ENCODE results near the gene USP49. TPM values are rescaled to one million over a fixed set of nuclear protein-coding genes. Genes with fewer than 3 reads are reported as not detected.

Gene USP49
- total RNA-seq: 21.3 TPM

DNA sequence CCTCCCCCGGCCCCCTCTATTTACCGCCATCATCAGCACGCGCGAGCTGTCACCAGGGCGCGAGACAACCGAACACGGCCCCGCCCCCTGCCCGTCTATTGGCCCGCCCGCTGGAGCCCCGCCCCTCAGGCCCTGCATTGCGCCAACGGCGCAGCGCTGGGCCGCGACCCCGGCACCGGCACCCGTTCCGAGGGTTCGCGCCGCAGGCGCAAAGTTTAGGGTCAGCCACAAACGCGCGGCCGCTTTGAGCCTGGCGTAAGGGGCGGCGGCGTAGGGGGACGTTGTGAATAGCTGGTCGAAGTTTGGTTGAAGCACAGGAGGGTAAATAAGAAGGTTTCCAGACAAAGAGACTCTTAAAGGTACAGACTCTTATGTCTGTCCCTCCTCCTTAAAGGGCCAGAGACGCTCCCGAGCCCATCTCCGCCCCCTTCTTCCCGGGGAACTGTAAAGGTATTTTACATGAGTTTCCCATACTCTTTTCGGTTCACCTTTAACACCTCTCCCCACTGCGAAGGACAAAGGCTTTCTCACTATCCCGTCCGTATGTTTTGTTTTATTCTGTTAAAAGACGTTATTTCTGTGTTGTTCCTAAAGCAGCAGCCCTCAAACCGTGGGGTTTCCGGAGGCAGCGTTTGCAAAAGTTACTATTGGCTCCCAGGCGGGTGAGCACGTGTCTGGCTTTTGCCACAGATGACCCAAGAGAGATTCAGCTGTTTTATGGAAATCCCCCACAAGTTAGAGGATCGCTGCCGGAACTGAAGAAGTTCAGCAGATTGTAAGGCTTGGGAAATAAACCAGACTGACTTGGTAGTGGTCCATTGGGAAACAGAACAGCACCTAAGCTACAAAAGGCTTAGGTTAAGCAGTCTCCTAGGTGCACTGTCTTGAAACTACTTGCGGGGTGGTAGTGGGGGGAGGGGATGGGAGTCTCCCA lies at the start of gene USP49:
TSS of gene USP49 (minus strand) at position 76 of the 934 bp plus-strand sequence. CDS start 88,392 bp downstream, outside the sequence.

DNA sequence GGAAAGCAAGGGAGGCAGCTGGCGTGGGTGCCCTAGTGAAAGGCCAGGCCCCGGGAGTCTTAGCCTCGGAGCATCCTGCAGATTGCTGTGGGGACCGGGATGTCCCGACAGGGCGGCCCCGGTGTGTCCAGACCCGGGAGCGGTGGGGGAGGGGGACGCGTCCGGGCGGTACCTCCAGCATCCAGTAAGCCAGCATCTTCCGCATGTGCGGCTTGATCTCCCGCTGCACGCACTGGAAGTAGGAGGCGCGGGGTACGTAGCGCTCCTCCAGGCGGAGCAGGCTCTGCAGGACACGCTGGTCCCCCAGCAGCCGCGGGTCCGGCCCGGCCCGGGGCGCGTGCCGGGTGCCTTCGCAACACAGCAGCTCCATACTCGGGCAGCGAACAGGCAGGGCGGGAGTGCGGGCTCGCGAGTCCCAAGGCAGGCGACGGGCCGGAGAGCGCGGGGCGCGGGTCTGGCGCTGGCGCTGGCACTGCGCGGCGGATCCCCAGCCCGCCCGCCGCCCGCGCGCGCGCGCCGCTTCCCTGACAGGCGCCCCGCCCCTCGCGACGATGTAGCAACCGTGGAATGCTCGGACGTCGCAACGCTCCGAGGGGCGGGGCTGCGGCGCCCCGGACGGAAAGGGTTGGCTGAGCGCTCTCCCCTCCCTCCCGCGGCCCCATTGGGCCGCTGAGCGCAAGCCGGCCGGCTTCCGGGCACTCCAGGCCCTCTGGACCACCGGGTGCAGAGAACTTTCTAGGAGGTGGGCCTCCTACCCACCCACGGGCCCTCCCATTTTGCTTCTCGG lies 46.3 kb upstream of the USP49 start, which contains the start of gene CCND3:
TSS of gene CCND3 (minus strand) at position 529 of the 787 bp plus-strand sequence. CDS start at position 370, 159 bp downstream.

DNA sequence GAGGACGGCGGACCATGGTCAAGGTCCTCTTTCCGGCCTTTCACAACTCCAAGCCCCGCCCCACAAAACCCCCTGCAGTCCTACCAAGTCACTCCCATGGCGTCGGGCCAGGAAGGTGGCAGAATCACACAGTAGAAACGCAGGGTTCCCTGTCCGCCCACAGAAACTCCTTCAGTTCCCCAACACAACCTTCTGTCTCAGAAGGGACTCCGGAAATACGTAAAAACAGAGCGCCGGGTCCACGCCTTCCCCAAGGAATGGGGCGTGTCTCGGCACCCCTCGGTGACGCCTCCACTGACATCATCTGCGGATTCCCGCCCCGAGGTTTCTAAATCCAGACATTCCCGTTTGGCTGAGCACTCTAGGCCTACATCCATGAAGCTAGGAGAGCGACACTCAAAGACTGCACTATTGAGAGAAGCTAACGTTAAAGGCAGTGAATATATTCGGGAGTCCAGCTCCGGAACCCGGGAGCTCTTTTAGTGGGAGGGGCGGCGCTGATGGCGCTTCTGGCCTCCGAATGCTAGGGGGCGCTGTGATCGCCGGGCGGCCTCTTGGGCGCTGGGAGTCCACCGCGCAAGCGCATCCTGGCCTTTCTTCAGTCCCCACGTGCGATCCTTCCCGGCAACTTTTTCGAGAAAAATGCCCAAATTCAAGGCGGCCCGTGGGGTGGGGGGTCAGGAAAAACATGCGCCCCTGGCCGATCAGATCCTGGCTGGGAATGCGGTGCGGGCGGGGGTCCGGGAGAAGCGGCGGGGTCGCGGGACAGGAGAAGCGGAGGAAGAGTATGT lies 25.9 kb upstream of the USP49 start, which contains the start of the genes BYSL and MED20:
TSS of gene BYSL (plus strand) at position 579 of the 791 bp plus-strand sequence. CDS start at position 643, 64 bp downstream.
TSS of gene MED20 (minus strand) at position 219 of the 791 bp plus-strand sequence. CDS start at position 98, 121 bp downstream.

DNA sequence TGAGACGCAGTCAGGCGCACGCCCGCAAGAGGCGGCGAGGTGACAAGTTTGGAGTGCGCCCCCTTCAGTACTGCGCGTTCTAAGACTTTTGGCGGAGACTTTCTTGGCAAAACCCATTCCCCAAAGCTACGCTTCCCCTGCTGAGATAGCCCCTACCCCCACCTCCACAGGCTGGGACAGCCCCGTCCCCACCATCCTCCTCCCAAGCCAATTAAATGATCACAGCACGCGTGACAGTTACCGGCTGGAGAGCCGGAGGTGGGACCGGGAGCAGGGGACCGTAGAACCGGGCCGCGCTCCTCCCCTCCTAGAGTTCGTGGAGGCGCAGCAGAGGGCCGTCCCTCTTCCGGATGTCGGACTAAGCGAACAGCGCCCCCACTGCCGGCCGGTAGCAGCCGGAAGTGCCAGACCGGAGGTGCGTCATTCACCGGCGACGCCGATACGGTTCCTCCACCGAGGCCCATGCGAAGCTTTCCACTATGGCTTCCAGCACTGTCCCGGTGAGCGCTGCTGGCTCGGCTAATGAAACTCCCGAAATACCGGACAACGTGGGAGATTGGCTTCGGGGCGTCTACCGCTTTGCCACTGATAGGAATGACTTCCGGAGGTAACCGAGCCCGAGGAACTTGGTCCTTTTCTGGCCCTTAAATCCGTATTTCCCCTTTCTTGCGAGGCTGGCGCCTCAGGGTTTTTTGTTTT lies 107.8 kb downstream of the USP49 start, which contains the start of gene TOMM6:
TSS of gene TOMM6 (plus strand) at position 476 of the 699 bp plus-strand sequence. CDS start at position 480, 4 bp downstream.

DNA sequence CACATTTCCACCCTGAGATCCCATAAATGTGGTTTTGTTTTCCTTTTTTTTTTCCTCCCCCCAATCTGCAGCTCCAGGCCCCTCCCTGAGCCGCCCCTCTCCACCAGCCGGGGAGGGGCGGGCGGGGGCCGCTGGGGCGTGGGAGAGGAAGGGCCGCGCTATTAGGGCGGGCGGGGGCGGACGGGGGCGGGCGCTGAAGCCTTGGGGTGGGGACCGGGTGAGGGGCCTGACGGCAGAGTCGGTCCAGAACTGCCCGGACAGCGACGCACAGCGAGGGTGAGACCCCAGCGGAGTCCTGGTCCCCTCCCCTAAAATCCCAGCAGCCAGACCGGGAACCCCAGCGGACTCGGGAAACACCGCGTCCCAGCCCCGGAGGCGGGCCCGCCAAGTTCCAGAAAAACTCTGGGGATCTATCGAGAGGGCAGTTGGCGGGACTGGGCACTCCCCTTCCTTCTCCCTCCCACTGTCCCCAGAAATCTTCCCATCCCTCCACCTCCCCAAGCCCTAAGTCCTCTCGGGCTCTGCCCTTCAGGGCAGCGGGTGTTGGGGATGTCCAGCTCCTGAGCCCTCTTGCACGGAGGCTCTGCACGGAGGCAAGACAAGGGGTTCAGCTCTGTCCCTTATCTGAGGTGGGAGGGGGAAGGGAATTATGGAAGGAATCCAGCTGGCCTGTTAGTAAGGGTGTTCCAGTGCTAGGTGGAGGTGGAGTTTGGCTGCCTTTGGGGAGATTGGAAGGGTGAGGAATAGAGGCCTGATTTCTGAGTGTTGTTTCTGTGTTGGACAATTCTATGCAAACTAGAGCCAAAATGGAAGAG lies 114.4 kb downstream of the USP49 start, which contains the start of gene PRICKLE4:
TSS of gene PRICKLE4 (plus strand) at position 232 of the 815 bp plus-strand sequence. CDS start 2,692 bp downstream, outside the sequence.

DNA sequence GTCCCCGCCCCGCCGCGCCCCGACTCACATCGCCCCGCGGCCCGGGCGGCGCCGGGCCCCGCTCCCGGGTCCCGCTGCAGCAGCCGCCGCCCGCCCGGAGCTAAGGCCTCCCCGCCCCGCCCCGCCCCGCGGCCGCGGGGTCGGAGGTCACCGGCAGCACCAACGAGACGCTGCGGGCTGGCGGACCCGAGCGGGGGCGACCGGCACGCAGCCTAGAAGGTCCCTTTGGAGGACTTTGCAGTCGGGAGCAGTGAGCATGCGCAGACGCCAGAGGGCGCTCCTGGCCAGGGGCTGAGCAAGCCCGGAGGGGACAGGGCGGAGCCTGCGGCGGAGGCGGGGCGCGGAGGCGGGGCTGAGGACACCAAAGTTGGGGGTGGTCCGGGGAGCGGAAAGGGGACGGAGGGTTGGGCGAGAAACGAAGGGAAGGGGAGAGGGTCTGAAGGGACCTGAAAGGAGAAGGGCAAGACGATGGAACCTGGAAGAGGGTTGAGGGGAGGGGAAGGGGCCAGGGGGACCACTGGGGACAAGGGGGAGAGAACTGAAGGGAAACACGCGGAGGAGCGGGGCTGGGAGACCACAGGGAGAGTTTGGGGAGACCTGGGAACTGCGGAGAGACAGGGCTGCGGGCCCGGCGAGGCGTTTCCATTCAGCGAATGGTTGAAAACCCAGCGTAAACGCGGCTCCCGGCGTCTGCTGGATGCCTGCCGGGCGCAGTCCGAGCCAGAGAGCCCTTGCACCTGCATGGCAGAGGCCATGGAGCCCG lies 115.2 kb downstream of the USP49 start, which contains the start of gene FRS3:
TSS of gene FRS3 (minus strand) at position 113 of the 763 bp plus-strand sequence. CDS start 2,913 bp downstream, outside the sequence.

DNA sequence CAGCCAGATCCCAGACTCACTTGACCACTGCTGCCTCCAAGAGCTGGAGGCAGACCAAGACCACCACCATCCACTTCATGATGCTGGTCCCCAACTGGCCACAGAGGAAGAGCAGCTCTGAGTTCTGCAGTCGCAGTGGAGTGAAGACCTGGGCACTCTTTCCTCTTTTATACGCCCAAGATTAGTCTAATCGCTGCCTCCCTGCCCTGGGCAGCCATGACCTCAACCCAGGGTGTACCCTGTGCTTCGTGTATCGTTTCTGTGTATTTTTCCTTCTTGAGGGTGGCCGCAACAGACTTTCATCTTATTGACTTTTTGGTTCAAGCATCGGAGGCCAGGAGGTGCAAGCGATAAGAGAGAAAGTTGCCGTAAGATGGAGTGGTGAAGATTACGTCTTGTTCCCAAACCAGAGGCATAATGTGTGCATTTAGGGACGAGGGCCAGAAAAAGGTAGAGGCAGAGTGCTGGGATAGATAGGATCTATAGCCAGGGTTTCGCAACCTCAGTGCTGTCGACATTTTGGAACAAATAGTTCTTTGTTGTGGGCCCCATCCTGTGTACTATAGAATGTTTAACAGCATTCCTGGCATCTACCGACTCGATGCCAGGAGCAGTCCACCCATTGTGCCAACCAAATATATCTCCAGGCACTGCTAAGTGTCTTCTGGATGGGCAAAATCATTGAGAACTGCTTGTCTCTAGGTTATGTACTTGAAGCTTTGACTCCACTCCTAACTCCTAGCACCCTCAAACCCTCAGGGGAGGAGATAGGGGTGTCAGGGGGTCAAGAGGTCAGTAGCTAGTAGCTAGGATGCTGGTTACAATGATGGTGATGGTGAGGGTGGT lies 147.7 kb downstream of the USP49 start, which contains the start of gene PGC:
TSS of gene PGC (minus strand) at position 142 of the 846 bp plus-strand sequence. CDS start at position 79, 63 bp downstream.

Other genes with a start within 250 kb of the USP49 start
- 9.2 TPM for gene TFEB, start 159.8 kb downstream of the USP49 start, total RNA-seq
- gene PGC, start 148.0 kb downstream of the USP49 start, total RNA-seq: not detected
- 5.5 TPM for gene FRS3, start 115.5 kb downstream of the USP49 start, total RNA-seq
- 4.1 TPM for gene PRICKLE4, start 114.6 kb downstream of the USP49 start, total RNA-seq
- 75.8 TPM for gene TOMM6, start 107.7 kb downstream of the USP49 start, total RNA-seq
- 24.9 TPM for gene MED20, start 25.8 kb upstream of the USP49 start, total RNA-seq
- 15.6 TPM for gene BYSL, start 26.1 kb upstream of the USP49 start, total RNA-seq
- 17.9 TPM for gene CCND3, start 46.4 kb upstream of the USP49 start, total RNA-seq
- gene TAF8, start 155.1 kb upstream of the USP49 start, total RNA-seq: 29.4 TPM
- gene C6orf132, start 247.2 kb upstream of the USP49 start, total RNA-seq: 4.4 TPM